RWPE1 (cell line): ENCODE measurements around the gene UCK2.

Experiments
- CTCF ChIA-PET: fragments of 350-600 bp; sonication (Branson Sonifier 250); formaldehyde crosslinking; extraction: SDS; loops from one replicate; lab custom pipeline; 2021; lab: Yijun Ruan, JAX
- POLR2A ChIA-PET: fragments of 400-600 bp; formaldehyde crosslinking; extraction: SDS; loops from one replicate; lab custom pipeline; 2020; ENCODE audit warnings: antibody characterized with exemption; ENCODE audit not compliant: low non-redundant PET; lab: Yijun Ruan, JAX
- DNase-seq: peaks from one replicate; pipeline ENCODE4 v3.0.0; 2012; ENCODE audit warnings: low spot score
- H3K27ac ChIP-seq: fragments of 450-650 bp; 2 replicates; pipeline ENCODE4 v1.5.1; 2017
- CTCF ChIP-seq: fragments of 450-650 bp; conservative IDR thresholded peaks from 2 replicates; pipeline ENCODE4 v1.5.1; 2017; ENCODE audit warnings: low read depth, mild to moderate bottlenecking

The UCK2 gene

GRCh38 chr1:165833358-165833757 lies 5.9 kb downstream of the UCK2 start:
- ChIA-PET CTCF (no interaction called here), POLR2A (no interaction called here)
- no peak for TF ChIP-seq CTCF
- no peak for DNase-seq
- peak overlapping the region; percentile 19; the same call in 1 of the 2 replicates for H3K27ac ChIP-seq

- POLR2A ChIA-PET = no interaction called here
- CTCF ChIA-PET = interaction anchor here (0.6 kb wide), 1 partner anchor 467 kb away, joined by 3 read pairs; no protein-coding TSS in a partner anchor
- no peak for TF ChIP-seq CTCF
Observed at GRCh38 chr1:165834229-165834628, 6.8 kb downstream of the UCK2 start.

GRCh38 chr1:165834881-165835280 lies 7.5 kb downstream of the UCK2 start:
- ChIA-PET CTCF (no interaction called here), POLR2A (no interaction called here)
- no peak overlapping the region for H3K27ac ChIP-seq
- TF ChIP-seq CTCF = no peak
- DNase-seq = no peak

More at GRCh38 chr1:165834229-165834628, 6.8 kb downstream of the UCK2 start:
- H3K27ac ChIP-seq = no peak overlapping the region
- DNase-seq = no peak

- no peak for DNase-seq
- no peak overlapping the region for H3K27ac ChIP-seq
- POLR2A ChIA-PET = no interaction called here
- CTCF ChIA-PET = interaction anchor here (0.7 to 1.0 kb wide), 2 partner anchors 10 to 68 kb away, joined by 3 read pairs; no protein-coding TSS in a partner anchor
- TF ChIP-seq CTCF = no peak
Observed at GRCh38 chr1:165836664-165837482, 9.5 kb downstream of the UCK2 start.

GRCh38 chr1:165837838-165838364 lies 10.5 kb downstream of the UCK2 start:
- no peak for TF ChIP-seq CTCF
- no peak for DNase-seq
- CTCF ChIA-PET = interaction anchor here (0.6 kb wide), 1 partner anchor 32 kb away, joined by 4 read pairs; no protein-coding TSS in a partner anchor
- H3K27ac ChIP-seq = no peak overlapping the region
- POLR2A ChIA-PET = no interaction called here

- POLR2A ChIA-PET = no interaction called here
- CTCF ChIA-PET = no interaction called here
- no peak for TF ChIP-seq CTCF
- no peak for DNase-seq
- H3K27ac ChIP-seq = no peak overlapping the region
Observed at GRCh38 chr1:165840423-165840822, 13.0 kb downstream of the UCK2 start.
